ENCODE data around the gene TOR2A.
A peak's percentile ranks its signal among the peaks of the same experiment; 100 is the strongest.

TOR2A gene

GRCh38 chr9:127720865-127721227 is 14.2 kb downstream of the TOR2A start:
- DNase-seq (ENCODE audit: low read depth in 2 of 2, low spot score in 1 of 2), result no peak

DNA sequence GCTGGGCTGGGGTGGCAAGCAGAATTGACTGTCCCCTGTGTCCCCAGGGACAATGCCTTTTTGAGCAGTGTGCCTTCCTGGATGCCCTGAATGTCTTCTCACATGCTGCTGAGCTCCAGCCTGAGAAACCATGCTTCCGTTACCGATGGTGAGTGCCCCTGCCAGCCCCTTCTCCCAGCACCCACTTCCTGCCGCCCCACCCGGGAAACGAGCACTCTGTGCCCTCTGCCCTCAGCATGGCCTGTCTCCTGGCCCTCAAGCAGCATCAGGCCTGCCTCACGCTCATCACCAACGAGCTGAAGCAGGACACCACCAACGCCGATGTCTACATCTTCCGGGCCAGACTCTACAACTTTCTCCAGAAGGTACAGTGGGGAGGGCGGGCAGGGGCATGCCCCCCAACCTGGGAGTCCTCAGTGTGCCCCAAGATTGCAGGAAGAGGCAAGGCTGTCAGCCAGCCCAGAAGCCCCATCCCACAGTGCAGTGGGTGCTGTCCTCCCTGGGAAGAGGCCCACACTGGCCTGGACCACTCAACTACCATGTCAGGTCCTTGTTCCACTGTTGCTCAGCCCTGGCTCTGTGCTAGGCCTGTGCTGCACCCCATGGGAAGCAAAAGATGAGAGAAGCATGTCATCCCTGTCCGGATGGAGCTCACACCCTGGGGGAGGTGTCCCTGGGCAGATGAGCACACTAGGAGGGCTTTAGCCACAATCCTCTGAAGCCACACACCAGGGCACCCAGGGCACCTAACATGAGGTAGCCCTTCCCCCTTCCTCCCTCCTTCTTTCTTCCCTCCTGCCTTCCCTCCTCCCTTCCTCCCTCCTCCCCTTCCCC is 14.8 kb downstream of the TOR2A start:
- no peak for DNase-seq (ENCODE audit: low read depth in 2 of 2, low spot score in 1 of 2)

DNA sequence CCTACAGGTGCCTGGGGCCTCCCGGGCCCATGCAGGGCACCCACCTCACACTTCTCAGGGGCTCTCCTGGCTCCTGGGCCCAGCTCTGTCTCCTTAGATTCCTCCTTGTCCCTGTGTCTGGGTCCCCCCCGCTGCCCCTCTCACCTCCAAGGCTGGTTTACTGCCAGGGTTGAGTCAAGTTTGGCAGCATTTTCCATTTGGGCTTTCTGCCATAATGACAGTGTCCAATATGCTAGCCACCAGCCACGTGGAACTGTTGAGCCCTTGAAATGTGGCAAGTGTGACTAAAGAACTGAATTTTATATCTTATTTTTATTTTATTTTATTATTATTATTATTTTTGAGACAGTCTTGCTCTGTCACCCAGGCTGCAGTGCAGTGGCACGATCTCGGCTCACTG is 17.3 kb downstream of the TOR2A start:
- no peak for DNase-seq (ENCODE audit: low read depth in 2 of 2, low spot score in 1 of 2)

GRCh38 chr9:127716412-127716811 is 18.7 kb downstream of the TOR2A start:
- no peak for DNase-seq (ENCODE audit: low read depth in 2 of 2, low spot score in 1 of 2)

DNA sequence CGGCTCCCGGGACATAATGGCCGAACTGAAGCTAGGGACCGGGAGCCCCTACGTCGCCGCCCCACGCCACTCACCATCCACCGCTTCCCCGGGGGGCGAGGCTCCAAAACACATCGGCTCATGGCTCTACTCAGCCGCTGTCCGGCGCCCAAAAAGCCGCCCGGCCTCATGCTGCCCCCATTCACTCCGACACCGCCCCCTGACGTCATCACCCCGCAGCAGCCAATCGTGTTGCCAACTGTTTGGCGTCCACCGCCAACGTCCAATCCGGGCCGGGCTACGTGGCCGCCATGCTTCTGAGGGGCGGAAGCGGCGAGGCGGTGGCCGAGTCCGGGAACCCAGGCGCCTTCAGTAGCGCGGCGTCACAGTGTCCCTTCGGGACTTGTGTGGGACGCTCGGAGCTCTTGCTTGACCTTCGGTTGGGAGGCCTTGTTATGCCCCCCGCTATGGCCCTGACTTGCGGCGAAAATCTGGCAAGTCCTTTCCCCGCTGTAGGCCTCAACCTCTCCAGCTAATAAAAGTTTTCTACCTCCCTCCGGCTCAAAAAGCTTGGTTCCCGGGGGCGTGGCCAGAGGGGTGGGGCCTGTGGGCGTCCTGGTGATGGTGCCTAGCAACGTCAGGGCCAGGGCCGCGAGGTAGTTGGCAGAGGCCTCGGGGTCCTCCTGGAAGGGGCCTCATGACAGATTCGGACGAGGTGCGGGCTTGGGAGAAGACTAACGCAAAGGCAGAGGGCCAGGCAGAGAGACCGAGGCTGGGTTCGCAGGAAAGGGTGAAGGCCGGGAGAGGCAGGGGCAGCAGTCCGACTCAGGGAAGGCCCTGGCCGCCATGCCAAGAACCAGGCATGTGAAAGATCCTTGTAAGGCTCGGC is 19.4 kb downstream of the TOR2A start, which contains the start of the genes PTRH1 and TTC16:
TSS of gene PTRH1 (minus strand) at position 194 of the 868 bp plus-strand sequence. CDS start at position 170, 24 bp downstream.
TSS of gene TTC16 (plus strand) at position 610 of the 868 bp plus-strand sequence. CDS start at position 677, 67 bp downstream.
- peak; percentile 95 to 96 for DNase-seq (ENCODE audit: low read depth in 2 of 2, low spot score in 1 of 2)

DNA sequence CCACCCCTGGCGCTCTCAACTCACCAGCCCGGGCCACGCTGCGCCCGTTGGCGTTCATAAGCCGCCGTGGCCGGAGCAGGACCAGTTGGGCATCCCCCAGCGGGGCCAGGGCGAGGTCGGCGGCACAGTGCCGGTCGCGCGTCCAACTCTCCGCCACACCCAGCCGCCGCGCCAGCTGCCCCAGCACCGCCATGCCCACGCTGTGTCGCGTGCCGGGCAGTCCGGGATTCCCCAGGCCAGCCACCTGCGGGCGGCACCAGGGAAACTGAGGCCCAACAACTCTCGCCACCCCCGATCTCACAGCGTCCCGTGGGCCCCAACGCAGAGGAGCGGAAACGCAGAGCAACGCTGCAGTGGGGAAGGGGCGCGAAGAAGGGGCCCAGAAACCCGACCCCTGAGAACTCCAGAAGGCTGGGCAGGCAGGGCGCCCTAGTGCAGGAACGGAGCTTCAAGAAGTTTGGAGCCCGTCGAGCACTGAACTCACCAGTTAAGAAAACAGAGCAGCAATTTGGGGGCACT is 20.1 kb downstream of the TOR2A start:
- no peak for DNase-seq (ENCODE audit: low read depth in 2 of 2, low spot score in 1 of 2)

- DNase-seq (ENCODE audit: low read depth in 2 of 2, low spot score in 1 of 2), result no peak
Observed at GRCh38 chr9:127714020-127714750, 20.9 kb downstream of the TOR2A start.

- DNase-seq (ENCODE audit: low read depth in 2 of 2, low spot score in 1 of 2), result no peak
Observed at GRCh38 chr9:127712867-127713266, 22.2 kb downstream of the TOR2A start.

- DNase-seq (ENCODE audit: low read depth in 2 of 2, low spot score in 1 of 2), result no peak
Observed at GRCh38 chr9:127712371-127712770, 22.7 kb downstream of the TOR2A start.

GRCh38 chr9:127711831-127712274 is 23.2 kb downstream of the TOR2A start:
- DNase-seq (ENCODE audit: low read depth in 2 of 2, low spot score in 1 of 2), result no peak

- no peak for DNase-seq (ENCODE audit: low read depth in 2 of 2, low spot score in 1 of 2)
Observed at GRCh38 chr9:127711226-127711701, 23.8 kb downstream of the TOR2A start.

DNA sequence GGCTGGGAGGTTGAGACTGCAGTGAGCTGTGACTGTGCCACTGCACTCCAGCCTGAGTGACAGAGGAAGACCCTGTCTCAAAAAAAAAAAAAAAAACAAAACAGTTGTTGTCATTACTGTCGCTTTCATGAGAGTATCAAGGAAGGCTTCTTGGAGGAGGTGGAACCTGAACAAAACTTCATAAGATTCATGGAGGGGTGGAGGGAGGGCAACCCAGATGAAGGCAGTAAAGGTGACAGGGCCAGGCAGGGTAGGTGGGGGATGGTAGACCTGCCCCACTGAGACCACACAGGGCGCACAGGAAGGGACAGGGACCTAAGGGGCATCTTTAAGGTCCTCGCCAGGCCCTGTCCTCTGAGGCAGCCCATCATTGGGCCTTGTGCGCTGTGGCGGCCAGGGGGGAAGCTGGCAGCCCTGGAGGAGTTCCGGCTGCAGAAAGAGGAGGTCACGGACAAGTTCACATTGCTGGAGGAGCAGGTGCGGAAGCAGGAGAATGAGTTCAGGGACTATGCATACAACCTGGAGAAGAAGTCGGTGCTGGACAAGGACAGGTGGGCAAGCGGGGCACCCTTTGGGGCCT is 24.8 kb downstream of the TOR2A start:
- no peak for DNase-seq (ENCODE audit: low read depth in 2 of 2, low spot score in 1 of 2)

- no peak for DNase-seq (ENCODE audit: low read depth in 2 of 2, low spot score in 1 of 2)
Observed at GRCh38 chr9:127708952-127709587, 26.0 kb downstream of the TOR2A start.

- no peak for DNase-seq (ENCODE audit: low read depth in 2 of 2, low spot score in 1 of 2)
Observed at GRCh38 chr9:127707766-127708165, 27.3 kb downstream of the TOR2A start.

- no peak for DNase-seq (ENCODE audit: low read depth in 2 of 2, low spot score in 1 of 2)
Observed at GRCh38 chr9:127706836-127707241, 28.3 kb downstream of the TOR2A start, which contains the start of gene CFAP157. Gene CFAP157 (plus strand): TSS chr9:127706988. CDS start chr9:127707032, 44 bp downstream.

DNA sequence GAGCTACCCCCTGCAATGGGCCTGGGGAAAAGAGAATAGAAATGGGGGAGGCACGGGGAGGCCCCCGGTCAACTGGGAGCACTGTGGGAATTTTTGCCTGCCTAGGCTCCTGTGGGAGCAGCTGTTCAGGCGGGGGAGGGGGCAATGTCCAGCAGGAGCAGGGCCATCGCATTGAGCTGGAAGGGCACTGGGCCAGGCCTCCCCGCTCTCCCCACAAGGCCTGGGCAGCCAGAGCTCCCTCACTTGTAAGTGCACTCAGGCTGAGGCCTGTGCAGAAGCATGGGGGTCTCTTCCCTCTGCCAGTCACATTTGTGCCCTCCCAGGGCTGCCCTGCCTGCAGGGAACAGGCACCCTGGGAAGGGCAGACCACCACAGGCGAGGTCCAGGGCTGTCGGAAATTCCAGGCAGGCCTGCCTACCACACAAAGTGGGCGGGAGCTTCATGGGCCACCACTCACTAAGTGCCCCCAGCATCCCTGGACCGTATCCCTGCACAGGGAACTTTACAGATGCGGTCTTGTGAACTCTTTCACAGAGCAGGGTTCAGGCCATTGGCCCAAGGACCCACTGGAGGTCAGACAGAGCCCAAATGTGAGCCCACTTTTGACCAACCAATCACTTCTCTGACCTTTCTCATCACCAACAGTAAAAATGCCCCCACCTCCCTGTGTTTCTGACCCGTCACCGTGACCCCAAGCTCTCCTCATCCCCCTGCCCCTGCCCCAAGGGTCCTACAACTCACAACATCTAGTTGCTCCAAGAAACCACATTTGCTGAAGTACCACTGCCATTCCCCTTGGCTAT is 29.3 kb downstream of the TOR2A start:
- DNase-seq (ENCODE audit: low read depth in 2 of 2, low spot score in 1 of 2), result no peak

DNA sequence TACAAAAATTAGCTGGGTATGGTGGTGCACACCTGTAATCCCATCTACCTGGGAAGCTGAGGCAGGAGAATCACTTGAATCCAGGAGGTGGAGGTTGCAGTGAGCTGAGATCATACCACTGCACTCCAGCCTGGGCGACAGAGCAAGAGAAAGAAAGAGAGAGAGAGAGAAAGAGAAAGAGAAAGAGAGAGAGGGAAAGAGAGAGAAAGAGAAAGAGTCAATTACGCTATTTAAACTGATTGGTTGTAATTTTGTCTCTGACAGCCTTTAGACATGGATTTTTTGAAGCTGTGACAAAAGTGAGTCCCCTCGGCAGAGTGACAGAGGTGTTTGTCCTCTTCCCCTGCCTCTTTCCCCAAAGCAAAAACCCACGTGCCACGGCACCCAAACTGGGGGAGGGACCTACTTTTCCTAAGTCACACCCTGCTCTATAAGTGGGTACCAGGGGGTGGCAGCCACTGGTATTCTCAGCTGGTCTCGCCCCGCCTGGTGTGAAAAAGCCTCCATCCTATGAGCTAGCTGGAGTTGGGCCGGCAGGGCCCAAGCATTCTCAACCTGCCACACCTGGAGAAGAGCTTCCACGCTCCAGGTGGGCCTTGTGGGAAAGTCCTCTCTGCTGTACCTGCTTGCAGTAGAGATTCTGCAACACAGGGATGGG is 31.7 kb downstream of the TOR2A start:
- no peak for DNase-seq (ENCODE audit: low read depth in 2 of 2, low spot score in 1 of 2)

- DNase-seq (ENCODE audit: low read depth in 2 of 2, low spot score in 1 of 2), result no peak
Observed at GRCh38 chr9:127700594-127701255, 34.4 kb downstream of the TOR2A start.
